Sigmoid colon (tissue), 4 donors: ENCODE measurements around the gene MLLT6.

Source experiments
- EP300 ChIP-seq, 4 donors: sonication (generic); formaldehyde crosslinking; IDR thresholded peaks; one replicate each; pipeline ENCODE4 v1.6.1; 2017; ENCODE audit warnings: antibody characterized with exemption in 4 of 4
- POLR2A ChIP-seq, 2 donors: fragments of 450-650 bp; IDR thresholded peaks; one replicate each; pipeline ENCODE4 v1.6.1; 2016; ENCODE audit warnings: antibody characterized with exemption in 2 of 2, mild to moderate bottlenecking in 2 of 2, moderate library complexity in 2 of 2
- POLR2AphosphoS5 ChIP-seq, 4 donors: sonication (generic); formaldehyde crosslinking; IDR thresholded peaks; one replicate each; pipeline ENCODE4 v1.6.1; 2017; ENCODE audit warnings: antibody characterized with exemption in 4 of 4
- TF ChIP-seq, protein P1 (sequence below), 4 experiments: fragments of 450-650 bp in 3 of 4; fragments of 200-600 bp in 1 of 4; IDR thresholded peaks; one replicate each; pipeline ENCODE4 v1.5.1; 2016 to 2019; ENCODE audit warnings: antibody characterized with exemption in 4 of 4, mild to moderate bottlenecking in 3 of 4, moderate library complexity in 2 of 4

DNA sequence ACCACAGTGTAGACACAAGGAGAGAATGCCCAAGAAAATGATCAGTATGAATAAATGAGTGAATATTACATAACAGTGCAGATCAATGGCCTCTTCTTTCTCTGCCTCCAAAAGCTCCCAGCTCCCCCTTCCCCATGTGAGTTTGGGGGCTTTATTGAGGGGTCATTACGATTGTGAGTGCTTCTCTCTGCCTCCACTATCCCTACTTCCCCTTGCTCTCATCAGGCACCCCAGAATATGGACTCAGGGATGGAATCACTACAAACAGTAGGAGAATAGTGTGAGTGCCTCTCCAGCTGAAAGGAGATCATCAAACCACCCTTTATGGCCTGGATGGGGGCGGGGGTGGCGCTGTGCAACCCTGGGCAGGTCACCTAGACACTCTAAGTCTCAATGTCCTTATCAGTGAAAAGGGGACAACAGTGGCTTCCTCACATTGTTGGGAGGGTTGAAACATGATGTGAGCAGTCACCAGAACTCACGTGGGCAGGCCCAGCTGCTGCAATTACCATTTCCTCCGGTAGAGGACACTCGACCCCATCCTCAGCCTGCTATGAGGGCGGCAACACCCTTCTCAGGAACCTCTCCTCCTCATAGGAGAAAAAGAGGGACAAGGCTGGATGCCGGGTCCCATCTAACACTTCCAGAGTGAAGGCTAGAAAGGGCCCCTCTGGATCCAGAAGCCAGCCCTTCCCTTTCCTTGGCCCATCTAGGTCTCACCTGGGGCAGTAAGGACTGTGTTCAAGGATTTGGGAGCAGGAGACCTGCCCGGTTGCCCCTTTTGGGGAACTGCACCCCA lies 28.2 kb upstream of the MLLT6 start:
- TF ChIP-seq EP300 (IDR thresholded peaks at IDR 0.05) (no peak), POLR2A (IDR thresholded peaks at IDR 0.05) (no peak), POLR2AphosphoS5 (IDR thresholded peaks at IDR 0.05) (peak in 2 of 4 donors; percentile 30 to 34)
- TF ChIP-seq, protein P1, sequence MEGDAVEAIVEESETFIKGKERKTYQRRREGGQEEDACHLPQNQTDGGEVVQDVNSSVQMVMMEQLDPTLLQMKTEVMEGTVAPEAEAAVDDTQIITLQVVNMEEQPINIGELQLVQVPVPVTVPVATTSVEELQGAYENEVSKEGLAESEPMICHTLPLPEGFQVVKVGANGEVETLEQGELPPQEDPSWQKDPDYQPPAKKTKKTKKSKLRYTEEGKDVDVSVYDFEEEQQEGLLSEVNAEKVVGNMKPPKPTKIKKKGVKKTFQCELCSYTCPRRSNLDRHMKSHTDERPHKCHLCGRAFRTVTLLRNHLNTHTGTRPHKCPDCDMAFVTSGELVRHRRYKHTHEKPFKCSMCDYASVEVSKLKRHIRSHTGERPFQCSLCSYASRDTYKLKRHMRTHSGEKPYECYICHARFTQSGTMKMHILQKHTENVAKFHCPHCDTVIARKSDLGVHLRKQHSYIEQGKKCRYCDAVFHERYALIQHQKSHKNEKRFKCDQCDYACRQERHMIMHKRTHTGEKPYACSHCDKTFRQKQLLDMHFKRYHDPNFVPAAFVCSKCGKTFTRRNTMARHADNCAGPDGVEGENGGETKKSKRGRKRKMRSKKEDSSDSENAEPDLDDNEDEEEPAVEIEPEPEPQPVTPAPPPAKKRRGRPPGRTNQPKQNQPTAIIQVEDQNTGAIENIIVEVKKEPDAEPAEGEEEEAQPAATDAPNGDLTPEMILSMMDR (IDR thresholded peaks at IDR 0.05): peak; percentile 93 to 99 (median 96)
